MCF 10A (cell line): ENCODE data around the gene USP13. TPM values are rescaled to one million over a fixed set of nuclear protein-coding genes. Genes with fewer than 3 reads are reported as not detected.

Experiments
- BruUV-seq: library from RNA; stranded (reverse); fragments of 400-500 nt; replicated peaks from 2 replicates; lab custom pipeline; 2021; lab: Mats Ljungman, UMichigan
- CTCF ChIA-PET: fragments of 300-600 bp; sonication (Branson Sonifier 250); formaldehyde crosslinking; extraction: SDS; loops from one replicate; lab custom pipeline; 2021; ENCODE audit warnings: antibody characterized with exemption, inconsistent platforms; lab: Yijun Ruan, JAX
- POLR2A ChIA-PET: fragments of 300-600, 350-650 bp; sonication (Branson Sonifier 250); formaldehyde crosslinking; extraction: SDS; loops from one replicate; lab custom pipeline; 2020; ENCODE audit warnings: antibody characterized with exemption, inconsistent platforms; lab: Yijun Ruan, JAX
- DNase-seq: peaks from one replicate; pipeline ENCODE4 v3.0.0-alpha.2; 2018; ENCODE audit not compliant: unreplicated experiment
- H3K27ac Mint-ChIP-seq: one replicate; pipeline ENCODE4 v1.8.0; 2022; ENCODE audit warnings: mild to moderate bottlenecking, low read depth, mixed read lengths; ENCODE audit not compliant: unreplicated experiment
- H3K27me3 Mint-ChIP-seq: one replicate; pipeline ENCODE4 v1.8.0; 2022; ENCODE audit warnings: mixed read lengths; ENCODE audit not compliant: insufficient read depth, unreplicated experiment
- H3K36me3 Mint-ChIP-seq: one replicate; pipeline ENCODE4 v1.8.0; 2022; ENCODE audit warnings: mild to moderate bottlenecking, moderate library complexity, mixed read lengths; ENCODE audit not compliant: insufficient read depth, unreplicated experiment
- H3K4me1 Mint-ChIP-seq: one replicate; pipeline ENCODE4 v1.8.0; 2022; ENCODE audit warnings: mixed read lengths; ENCODE audit not compliant: insufficient read depth, unreplicated experiment
- H3K4me3 Mint-ChIP-seq: one replicate; pipeline ENCODE4 v1.8.0; 2022; ENCODE audit warnings: mild to moderate bottlenecking, moderate library complexity, mixed read lengths; ENCODE audit not compliant: unreplicated experiment
- H3K9me3 Mint-ChIP-seq: one replicate; pipeline ENCODE4 v1.8.0; 2022; ENCODE audit warnings: mixed read lengths; ENCODE audit not compliant: unreplicated experiment
- intact Hi-C: fragments of 100-400 bp; cut with micrococcal nuclease; formaldehyde crosslinking; loops from 2 replicates; pipeline ENCODE4 v1.14.1; 2022
- total RNA-seq: library from RNA; stranded (reverse); gene quantifications from 2 replicates; pipeline ENCODE4 v1.2.3, GENCODE V29; 2022
- TF ChIP-seq, protein P1 (sequence below): fragments of 200-600 bp; IDR thresholded peaks from one replicate; pipeline ENCODE4 v1.8.0; 2022; ENCODE audit warnings: antibody characterized with exemption, mild to moderate bottlenecking; ENCODE audit not compliant: unreplicated experiment

Gene USP13
- total RNA-seq, 1 experiment from 2014 or later: 9.7 TPM

DNA sequence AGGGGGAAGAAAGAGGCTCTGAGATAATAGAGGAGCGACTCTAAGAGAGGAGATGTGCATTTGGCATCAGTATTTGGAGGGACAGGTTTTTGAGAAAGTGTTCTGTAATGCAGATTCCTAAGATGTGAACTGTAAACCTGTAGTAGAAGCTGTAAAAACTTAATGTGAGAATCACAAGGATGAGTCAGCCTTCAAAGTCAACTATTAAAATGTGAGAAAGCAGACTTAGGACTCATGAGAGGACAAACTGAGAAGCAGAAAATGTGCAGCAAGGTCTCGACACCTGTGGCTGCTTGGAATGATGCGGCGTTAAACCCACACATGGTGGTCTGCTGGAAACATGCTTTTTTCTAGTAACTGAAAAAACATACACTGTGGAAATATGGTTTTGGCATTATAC lies 36.0 kb downstream of the USP13 start:
- intact Hi-C loops: no loop called here
- POLR2A ChIA-PET: interaction anchor here (0.6 kb wide), 1 partner anchor 114 kb away, joined by 4 read pairs; no protein-coding TSS in a partner anchor
- no peaks in the 10 kb centered on the region for H3K27me3 Mint-ChIP-seq
- no TSS peak for BruUV-seq
- H3K4me1 Mint-ChIP-seq: no peaks in the 10 kb centered on the region
- DNase-seq: no peak
- H3K27ac Mint-ChIP-seq: no peak overlapping the region
- TF ChIP-seq, protein P1, sequence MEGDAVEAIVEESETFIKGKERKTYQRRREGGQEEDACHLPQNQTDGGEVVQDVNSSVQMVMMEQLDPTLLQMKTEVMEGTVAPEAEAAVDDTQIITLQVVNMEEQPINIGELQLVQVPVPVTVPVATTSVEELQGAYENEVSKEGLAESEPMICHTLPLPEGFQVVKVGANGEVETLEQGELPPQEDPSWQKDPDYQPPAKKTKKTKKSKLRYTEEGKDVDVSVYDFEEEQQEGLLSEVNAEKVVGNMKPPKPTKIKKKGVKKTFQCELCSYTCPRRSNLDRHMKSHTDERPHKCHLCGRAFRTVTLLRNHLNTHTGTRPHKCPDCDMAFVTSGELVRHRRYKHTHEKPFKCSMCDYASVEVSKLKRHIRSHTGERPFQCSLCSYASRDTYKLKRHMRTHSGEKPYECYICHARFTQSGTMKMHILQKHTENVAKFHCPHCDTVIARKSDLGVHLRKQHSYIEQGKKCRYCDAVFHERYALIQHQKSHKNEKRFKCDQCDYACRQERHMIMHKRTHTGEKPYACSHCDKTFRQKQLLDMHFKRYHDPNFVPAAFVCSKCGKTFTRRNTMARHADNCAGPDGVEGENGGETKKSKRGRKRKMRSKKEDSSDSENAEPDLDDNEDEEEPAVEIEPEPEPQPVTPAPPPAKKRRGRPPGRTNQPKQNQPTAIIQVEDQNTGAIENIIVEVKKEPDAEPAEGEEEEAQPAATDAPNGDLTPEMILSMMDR: no peak
- CTCF ChIA-PET: no interaction called here
- no peak overlapping the region for H3K4me3 Mint-ChIP-seq
- no peaks in the 10 kb centered on the region for H3K9me3 Mint-ChIP-seq
- no peaks in the 10 kb centered on the region for H3K36me3 Mint-ChIP-seq

DNA sequence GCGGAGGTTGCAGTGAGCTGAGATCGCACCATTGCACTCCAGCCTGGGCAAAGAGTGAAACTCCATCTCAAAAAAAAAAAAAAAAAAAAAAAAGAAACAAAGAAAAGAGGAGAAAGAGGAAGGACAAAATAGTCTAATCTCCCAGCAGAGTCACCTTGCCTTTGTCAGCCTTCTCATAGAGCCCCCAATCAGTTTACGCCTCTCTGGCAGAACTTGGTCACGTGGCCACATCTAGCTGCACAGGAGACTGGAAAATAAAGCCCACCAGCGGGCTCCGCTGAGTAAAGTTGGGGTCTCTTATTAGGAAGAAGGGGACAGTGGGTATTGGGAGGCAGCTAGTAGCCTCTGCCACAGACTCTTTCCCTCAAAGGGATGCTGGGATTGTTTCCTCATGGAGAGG lies 41.9 kb downstream of the USP13 start:
- no TSS peak for BruUV-seq
- Mint-ChIP-seq H3K27me3 (no peaks in the 10 kb centered on the region), H3K4me3 (no peak overlapping the region), H3K27ac (no peak overlapping the region), H3K9me3 (no peaks in the 10 kb centered on the region), H3K4me1 (no peaks in the 10 kb centered on the region), H3K36me3 (peaks cover 6% of the 10 kb centered on the region)
- intact Hi-C loops: no loop called here
- no peak for DNase-seq
- POLR2A ChIA-PET: no interaction called here
- TF ChIP-seq, protein P1: no peak
- CTCF ChIA-PET: interaction anchor here (0.6 kb wide), 1 partner anchor 1100 kb away, joined by 3 read pairs; no protein-coding TSS in a partner anchor

DNA sequence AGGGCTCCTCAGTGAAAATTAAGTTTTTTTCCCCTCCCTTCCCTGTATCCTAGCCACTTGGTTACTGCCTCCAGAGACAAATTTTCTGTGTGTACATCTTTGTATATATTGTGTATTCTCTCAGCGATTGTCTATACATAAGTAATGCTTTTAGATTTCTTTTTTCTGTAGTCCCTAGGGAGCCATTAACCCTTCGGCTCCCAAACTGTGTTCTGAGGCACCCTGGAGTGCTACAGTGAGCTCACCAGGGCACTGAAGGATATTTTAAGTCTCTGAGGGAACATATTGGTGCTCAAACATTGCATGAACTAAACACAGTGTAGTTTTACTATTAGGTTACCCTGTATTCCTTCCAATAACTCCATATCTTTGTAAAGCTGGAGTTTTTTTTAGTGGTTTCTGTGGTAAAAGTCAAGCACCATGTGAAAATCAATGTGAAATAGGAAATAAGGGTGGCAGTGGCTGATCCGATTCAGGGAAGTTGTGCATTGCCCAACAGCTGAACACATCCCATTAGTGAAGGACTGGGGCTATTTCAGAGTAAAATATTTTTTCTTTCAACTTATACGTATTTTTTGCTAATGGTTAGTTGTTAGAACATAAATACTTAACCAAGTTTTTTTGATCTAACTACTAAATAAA lies 43.0 kb downstream of the USP13 start:
- TF ChIP-seq, protein P1: no peak
- BruUV-seq: no TSS peak
- H3K9me3 Mint-ChIP-seq: no peaks in the 10 kb centered on the region
- no peaks in the 10 kb centered on the region for H3K27me3 Mint-ChIP-seq
- ChIA-PET POLR2A (interaction anchor here (0.6 to 0.7 kb wide), 2 partner anchors 38 to 82 kb away, joined by 3 read pairs; no protein-coding TSS in a partner anchor), CTCF (interaction anchor here (0.5 kb wide), 1 partner anchor 86 kb away, joined by 3 read pairs; no protein-coding TSS in a partner anchor)
- H3K4me3 Mint-ChIP-seq: no peak overlapping the region
- peaks cover 6% of the 10 kb centered on the region for H3K36me3 Mint-ChIP-seq
- H3K27ac Mint-ChIP-seq: no peak overlapping the region
- no peak for DNase-seq
- H3K4me1 Mint-ChIP-seq: no peaks in the 10 kb centered on the region
- intact Hi-C loops: no loop called here

DNA sequence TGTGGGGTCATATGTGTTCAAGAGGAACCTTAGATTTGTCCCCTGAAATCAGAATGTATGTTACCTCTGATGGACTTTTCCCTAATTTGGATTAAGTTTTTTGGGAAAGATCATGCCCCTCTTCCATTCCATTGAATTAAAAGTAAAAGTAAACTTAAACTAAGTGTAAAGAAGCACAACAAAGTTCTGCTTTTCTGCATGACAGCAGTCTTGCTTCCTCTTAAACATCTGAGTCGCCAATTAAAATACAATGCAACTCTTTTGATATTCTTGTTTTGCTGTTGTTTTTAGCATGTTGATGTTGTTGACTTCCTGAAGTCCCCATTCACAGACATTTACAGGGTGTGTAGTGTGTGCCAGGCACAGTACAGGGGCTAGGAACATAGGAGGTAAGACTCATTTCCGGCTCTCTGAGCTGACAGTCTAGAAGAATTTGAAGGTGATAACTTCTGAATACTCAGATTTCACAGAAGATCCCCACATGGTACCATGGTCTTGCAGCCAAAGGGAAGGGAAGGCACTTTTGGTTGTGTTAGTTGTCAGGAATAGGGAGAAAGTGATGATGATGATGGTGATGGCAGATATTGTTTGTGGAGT lies 45.0 kb downstream of the USP13 start:
- H3K27ac Mint-ChIP-seq: no peak overlapping the region
- POLR2A ChIA-PET: interaction anchor here (0.6 kb wide), 2 partner anchors 24 to 96 kb away, joined by 3 read pairs; no protein-coding TSS in a partner anchor

More for the DNA sequence above, 45.0 kb downstream of the USP13 start:
- Mint-ChIP-seq H3K4me3 (no peak overlapping the region), H3K27me3 (no peaks in the 10 kb centered on the region), H3K9me3 (no peaks in the 10 kb centered on the region), H3K36me3 (peaks cover 23% of the 10 kb centered on the region), H3K4me1 (no peaks in the 10 kb centered on the region)
- DNase-seq: no peak
- CTCF ChIA-PET: no interaction called here
- TF ChIP-seq, protein P1: no peak
- BruUV-seq: no TSS peak
- intact Hi-C loops: no loop called here
